Measurements from ENCODE around the gene ALPK3. TPM values are rescaled to one million over a fixed set of nuclear protein-coding genes. Genes with fewer than 3 reads are reported as not detected.
"Not testable (repeated sequence)": the region's sequence is repeated elsewhere in the genome, so short reads cannot be mapped to it uniquely, and the experiment has no call there.

The ALPK3 gene
- polyA plus RNA-seq, 1 donor from 2014 or later: not detected

DNA sequence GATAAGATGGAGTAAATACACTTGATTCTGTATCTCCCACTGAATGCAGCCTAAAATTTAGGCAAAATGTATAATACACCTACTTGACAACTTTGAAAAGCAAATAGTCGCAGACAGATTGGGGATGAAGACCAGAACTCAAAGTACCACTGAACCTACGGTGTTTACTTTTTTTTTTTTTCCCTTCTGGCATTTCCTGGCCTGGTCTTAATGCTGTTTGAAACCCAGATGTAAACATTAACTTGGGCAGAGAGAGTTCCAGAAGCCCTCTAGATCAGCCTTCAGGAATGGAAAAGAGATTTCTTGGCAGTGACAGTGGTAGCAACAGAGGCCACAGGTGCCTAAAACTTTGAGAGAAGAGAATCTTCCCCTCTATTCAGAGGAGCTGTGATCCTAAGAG, 27.8 kb downstream of the ALPK3 start (continued):
- TF ChIP-seq, protein P1, sequence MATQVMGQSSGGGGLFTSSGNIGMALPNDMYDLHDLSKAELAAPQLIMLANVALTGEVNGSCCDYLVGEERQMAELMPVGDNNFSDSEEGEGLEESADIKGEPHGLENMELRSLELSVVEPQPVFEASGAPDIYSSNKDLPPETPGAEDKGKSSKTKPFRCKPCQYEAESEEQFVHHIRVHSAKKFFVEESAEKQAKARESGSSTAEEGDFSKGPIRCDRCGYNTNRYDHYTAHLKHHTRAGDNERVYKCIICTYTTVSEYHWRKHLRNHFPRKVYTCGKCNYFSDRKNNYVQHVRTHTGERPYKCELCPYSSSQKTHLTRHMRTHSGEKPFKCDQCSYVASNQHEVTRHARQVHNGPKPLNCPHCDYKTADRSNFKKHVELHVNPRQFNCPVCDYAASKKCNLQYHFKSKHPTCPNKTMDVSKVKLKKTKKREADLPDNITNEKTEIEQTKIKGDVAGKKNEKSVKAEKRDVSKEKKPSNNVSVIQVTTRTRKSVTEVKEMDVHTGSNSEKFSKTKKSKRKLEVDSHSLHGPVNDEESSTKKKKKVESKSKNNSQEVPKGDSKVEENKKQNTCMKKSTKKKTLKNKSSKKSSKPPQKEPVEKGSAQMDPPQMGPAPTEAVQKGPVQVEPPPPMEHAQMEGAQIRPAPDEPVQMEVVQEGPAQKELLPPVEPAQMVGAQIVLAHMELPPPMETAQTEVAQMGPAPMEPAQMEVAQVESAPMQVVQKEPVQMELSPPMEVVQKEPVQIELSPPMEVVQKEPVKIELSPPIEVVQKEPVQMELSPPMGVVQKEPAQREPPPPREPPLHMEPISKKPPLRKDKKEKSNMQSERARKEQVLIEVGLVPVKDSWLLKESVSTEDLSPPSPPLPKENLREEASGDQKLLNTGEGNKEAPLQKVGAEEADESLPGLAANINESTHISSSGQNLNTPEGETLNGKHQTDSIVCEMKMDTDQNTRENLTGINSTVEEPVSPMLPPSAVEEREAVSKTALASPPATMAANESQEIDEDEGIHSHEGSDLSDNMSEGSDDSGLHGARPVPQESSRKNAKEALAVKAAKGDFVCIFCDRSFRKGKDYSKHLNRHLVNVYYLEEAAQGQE (IDR thresholded peaks at IDR 0.05; ENCODE audit: borderline replicate concordance): no peak
- TF ChIP-seq EZH2 (IDR thresholded peaks at IDR 0.05; ENCODE audit: borderline replicate concordance, insufficient read depth, low read length, poor library complexity, severe bottlenecking): no peak

DNA sequence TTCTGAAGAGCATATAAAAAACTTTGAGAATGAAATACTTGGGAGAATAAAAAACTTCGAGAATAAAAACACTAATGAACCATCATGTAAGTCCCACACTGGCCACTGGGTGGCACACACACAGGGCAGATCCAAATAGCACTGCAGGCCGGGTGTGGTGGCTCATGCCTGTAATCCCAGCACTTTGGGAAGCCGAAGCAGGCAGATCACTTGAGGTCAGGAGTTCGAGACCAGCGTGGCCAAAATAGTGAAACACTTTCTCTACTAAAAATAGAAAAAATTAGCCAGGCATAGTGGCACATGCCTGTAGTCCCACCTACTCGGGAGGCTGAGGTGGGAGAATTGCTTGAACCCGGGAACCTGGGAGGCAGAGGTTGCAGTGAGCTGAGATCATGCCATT, 28.5 kb downstream of the ALPK3 start:
- not testable (repeated sequence) for H3K9me3 ChIP-seq (ENCODE audit: low read length); H3K36me3 ChIP-seq (ENCODE audit: insufficient read depth, low read length); H3K27ac ChIP-seq (ENCODE audit: low read length); H4K20me1 ChIP-seq (ENCODE audit: insufficient read depth); H3K27me3 ChIP-seq (ENCODE audit: insufficient read depth, low read depth, low read length); H3K4me3 ChIP-seq (ENCODE audit: low read length); H3F3A ChIP-seq (ENCODE audit: insufficient read depth, low read length, poor library complexity, severe bottlenecking); H3K9ac ChIP-seq (ENCODE audit: low read length); H3K9me2 ChIP-seq (ENCODE audit: insufficient read depth, low read length); H3K4me2 ChIP-seq (ENCODE audit: low read length); H2AFZ ChIP-seq (ENCODE audit: low read depth, low read length); H3K79me2 ChIP-seq (replicated peaks; ENCODE audit: insufficient read depth, low read length)

DNA sequence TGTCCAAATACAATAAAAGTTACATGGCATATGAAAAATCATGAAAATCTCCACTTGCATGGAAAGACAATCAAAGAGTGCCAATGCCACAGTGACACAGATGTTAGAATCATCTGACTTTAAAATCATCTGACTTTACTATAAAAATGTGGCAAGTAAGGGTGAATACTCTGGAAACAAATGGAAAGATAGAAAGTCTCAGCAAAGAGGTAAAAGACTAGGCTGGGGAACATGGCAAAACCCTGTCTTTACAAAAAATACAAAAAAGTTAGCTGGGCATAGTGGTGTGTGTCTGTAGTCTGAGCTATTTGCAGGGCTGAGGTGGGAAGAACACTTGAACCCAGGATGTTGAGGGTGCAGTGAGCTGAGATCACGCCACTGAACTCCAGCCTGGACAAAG, 29.1 kb downstream of the ALPK3 start:
- H3K9ac ChIP-seq (ENCODE audit: low read length): no peak overlapping the region
- H3K79me2 ChIP-seq (replicated peaks; ENCODE audit: insufficient read depth, low read length): no peaks in the 10 kb centered on the region
- H2AFZ ChIP-seq (ENCODE audit: low read depth, low read length): no peak overlapping the region
- H4K20me1 ChIP-seq (ENCODE audit: insufficient read depth): no peaks in the 10 kb centered on the region
- H3K4me3 ChIP-seq (ENCODE audit: low read length): no peak overlapping the region
- H3K9me2 ChIP-seq (ENCODE audit: insufficient read depth, low read length): no peaks in the 10 kb centered on the region
- TF ChIP-seq POLR2AphosphoS5 (IDR thresholded peaks at IDR 0.05): no peak
- TF ChIP-seq SMC3 (conservative IDR thresholded peaks at IDR 0.05; ENCODE audit: poor library complexity): no peak
- no peak for TF ChIP-seq EP300 (conservative IDR thresholded peaks at IDR 0.05; ENCODE audit: poor library complexity, severe bottlenecking)
- TF ChIP-seq, protein P2, sequence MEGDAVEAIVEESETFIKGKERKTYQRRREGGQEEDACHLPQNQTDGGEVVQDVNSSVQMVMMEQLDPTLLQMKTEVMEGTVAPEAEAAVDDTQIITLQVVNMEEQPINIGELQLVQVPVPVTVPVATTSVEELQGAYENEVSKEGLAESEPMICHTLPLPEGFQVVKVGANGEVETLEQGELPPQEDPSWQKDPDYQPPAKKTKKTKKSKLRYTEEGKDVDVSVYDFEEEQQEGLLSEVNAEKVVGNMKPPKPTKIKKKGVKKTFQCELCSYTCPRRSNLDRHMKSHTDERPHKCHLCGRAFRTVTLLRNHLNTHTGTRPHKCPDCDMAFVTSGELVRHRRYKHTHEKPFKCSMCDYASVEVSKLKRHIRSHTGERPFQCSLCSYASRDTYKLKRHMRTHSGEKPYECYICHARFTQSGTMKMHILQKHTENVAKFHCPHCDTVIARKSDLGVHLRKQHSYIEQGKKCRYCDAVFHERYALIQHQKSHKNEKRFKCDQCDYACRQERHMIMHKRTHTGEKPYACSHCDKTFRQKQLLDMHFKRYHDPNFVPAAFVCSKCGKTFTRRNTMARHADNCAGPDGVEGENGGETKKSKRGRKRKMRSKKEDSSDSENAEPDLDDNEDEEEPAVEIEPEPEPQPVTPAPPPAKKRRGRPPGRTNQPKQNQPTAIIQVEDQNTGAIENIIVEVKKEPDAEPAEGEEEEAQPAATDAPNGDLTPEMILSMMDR (IDR thresholded peaks at IDR 0.05; ENCODE audit: poor library complexity, severe bottlenecking): no peak
- TF ChIP-seq RAD21 (conservative IDR thresholded peaks at IDR 0.05): no peak
- no peak for TF ChIP-seq TAF1 (IDR thresholded peaks at IDR 0.05; ENCODE audit: low read depth)
- TF ChIP-seq EZH2 (IDR thresholded peaks at IDR 0.05; ENCODE audit: borderline replicate concordance, insufficient read depth, low read length, poor library complexity, severe bottlenecking): no peak
- no peaks in the 10 kb centered on the region for H3K27me3 ChIP-seq (ENCODE audit: insufficient read depth, low read depth, low read length)
- no peaks in the 10 kb centered on the region for H3F3A ChIP-seq (ENCODE audit: insufficient read depth, low read length, poor library complexity, severe bottlenecking)
- H3K27ac ChIP-seq (ENCODE audit: low read length): no peak overlapping the region
- no peaks in the 10 kb centered on the region for H3K9me3 ChIP-seq (ENCODE audit: low read length)
- H3K4me2 ChIP-seq (ENCODE audit: low read length): no peak overlapping the region
- no peaks in the 10 kb centered on the region for H3K36me3 ChIP-seq (ENCODE audit: insufficient read depth, low read length)
